Activated CD8-positive, alpha-beta memory T cell treated with anti-CD3 and anti-CD28 coated beads, Interleukin-2, amount 50 U/mL, for 48 hours (primary cell): ENCODE results near the gene UBA6.

Source experiments
- DNase-seq: peaks from one replicate; pipeline ENCODE4 v3.0.0-alpha.2; 2020

UBA6 gene

DNA sequence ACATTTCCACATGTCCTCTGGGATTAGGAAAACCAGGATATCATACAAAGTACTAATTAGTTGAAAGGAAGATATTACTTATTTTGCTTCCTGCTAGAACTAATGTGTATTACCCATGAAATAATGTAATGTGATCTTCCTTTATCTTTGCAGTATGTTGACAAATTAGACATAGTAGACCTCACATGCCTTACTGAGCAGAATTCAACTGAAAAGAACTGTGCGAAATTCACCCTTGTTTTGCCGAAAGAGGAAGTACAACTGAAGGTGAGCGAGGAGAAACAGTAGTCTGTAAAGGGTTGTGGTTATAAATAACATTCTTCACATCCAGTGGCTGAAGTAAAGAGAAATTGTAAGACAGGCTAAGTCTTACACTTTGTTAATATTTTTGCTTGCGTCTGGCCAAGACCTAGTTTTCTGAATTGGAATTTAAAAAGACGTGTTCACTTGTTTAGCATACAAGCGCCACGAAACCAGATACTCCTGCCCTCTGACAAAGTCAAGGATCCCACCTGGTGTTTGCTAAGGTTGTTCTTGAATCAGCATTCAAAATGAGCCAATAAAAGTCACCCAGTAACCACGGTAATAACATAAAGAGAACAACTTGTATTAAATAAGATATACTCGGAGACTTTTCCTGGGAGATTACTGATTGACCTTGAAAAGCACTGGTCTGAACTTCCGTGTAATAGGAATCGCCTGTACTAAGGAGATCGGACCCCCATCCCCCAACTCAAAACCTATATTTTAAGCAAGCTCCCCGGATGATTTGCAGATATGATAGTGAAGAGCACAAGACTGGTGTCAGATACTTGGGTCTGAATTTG lies 125.5 kb downstream of the UBA6 start:
- no peak for DNase-seq

DNA sequence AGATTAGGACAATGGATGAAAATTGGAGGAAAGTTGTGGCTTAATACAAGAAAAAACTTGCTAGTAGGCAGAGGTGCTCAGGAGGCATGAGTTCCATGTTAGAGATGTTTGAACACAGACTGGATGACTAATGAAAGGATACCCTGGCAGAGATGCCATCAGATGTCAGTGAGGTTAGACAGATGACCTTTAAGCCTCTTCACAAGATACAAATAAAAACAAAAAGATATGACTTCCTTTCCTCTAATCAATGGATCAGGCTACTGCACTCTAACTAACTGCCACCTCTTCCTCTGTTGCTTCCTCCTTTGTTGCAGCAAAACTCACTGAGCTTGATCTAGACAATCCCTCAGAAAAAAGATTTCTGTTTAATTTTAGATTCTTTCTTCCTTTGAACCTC lies 127.8 kb downstream of the UBA6 start:
- no peak for DNase-seq

DNA sequence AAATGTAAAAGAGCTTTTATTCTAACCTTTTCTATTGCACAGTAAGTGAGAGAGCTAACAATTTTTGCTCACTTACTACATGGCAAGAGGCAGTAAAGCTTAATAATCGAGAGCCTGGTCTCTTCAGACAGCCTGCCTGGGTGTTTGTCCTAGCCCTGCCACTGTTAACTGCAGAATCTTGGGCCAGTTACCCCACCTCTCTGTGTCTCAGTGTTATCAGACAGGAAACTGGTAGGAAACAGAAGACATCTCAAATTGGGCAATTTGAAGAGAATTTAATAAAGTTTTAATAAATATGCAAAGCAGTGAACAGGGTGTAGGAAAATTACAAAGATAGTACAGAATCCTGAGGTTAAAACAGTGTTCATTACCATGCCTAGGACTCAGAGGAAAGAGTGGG lies 129.0 kb downstream of the UBA6 start:
- no peak for DNase-seq

DNA sequence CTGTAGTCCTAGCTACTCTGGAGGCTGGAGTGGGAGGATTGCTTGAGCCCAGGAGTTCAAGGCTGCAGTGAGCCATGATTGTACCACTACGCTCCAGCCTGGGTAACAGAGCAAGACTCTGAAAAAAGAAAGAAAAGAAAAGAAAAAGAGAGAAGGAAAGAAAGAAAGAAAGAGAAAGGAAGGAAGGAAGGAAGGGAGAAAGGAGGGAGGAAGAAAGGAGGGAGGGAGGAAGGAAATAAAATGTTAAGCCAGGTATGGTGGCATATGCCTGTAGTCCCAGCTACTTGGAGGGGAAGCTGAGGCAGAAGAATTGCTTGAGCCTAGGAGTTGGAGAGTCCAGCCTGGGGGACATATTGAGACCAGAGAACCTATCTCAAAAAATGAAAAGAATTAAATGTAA lies 130.4 kb downstream of the UBA6 start:
- DNase-seq = no peak

DNA sequence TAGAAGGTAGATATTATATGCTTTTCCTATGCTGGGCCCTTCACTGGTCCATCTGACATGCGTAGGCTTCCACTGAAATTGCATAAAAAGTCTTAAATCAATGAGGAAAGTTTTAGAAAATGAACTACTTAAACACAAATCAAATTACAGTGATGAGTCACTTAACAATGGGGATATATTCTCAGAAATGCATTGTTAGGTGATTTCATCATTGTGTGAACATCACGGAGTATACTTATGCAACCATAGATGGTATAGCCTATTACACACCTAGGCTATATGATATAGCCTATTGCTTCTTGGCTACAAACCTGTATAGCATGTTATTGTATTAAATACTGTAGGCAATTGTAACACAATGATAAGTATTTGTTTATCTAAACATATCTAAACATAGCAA lies 132.1 kb downstream of the UBA6 start:
- no peak for DNase-seq

DNA sequence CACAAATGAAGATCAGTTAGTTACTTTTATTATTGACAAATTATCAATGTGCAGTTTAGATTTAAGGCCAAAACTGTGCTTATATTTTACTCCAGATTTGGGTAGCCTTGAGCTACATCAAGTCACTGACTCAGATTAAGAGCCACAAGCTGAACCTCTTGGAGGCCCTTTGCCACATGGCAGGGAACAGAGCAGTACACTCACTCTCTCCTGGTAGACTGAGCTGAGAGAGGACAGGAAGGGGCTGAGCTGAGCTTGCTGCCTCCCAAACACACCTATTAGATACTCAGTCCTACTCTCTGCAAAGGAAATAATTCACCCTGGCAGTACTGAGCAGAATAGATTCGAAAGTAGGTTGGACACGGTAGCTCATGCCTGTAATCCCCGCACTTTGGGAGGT lies 134.6 kb downstream of the UBA6 start:
- no peak for DNase-seq

DNA sequence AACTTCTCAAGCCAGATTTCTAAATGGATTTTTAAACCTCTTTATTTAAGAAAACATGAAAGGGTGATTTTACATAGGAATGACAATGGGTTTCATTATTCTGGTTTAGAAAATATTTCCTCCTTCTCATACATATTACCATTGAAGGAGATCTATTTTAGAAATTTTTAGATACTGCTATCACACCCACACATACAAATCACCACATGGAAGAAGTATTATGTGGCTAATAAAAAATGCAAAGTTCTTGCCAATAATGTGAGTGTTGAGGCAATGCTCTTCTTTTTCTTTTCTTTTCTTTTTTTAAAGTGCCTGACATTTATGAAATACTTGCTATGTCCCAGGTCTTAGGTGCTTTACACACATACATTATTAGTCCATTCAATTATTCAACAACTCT lies 135.7 kb downstream of the UBA6 start:
- DNase-seq = no peak
